ENCODE results near the gene MAP6. TPM values are rescaled to one million over a fixed set of nuclear protein-coding genes. Genes with fewer than 3 reads are reported as not detected.

MAP6 gene
- total and polyA plus RNA-seq, 2 of the 13 experiments (the other 11 are each of a cell fraction or from before 2014, with no cell fraction given) = 0.04 TPM; not detected in 1

DNA sequence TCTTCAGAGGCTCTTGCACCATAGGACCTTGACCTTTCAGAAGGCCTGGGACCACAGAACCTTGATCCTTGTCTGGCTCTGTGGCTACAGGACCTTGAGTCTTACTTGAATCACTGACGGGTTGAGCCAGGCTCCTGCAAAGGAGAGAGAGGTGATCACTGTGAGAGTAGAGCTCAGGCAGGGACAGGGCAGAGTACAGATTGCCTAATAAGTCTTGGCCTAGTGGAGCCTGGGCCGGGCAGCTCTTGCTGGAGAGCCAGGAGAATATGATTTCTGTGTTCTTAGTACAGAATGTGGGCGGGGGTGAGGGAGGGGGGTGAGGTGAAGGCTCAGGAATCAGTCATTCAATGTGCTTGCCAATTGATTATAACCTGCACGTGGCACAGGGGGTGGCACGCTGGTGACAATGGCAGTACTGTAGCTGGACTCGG, 80.8 kb downstream of the MAP6 start (continued):
- TF ChIP-seq NR2C2 (CRISPR knock-in tag; IDR thresholded peaks at IDR 0.05; ENCODE audit: borderline replicate concordance) (peak; percentile 26; the same call in 1 of the 2 replicates), ZNF292 (CRISPR knock-in tag; IDR thresholded peaks at IDR 0.05; ENCODE audit: borderline replicate concordance, low read depth) (peak; percentile 59; the same call in 1 of the 2 replicates), CEBPG (CRISPR knock-in tag; IDR thresholded peaks at IDR 0.05) (peak; percentile 84), PHB2 (IDR thresholded peaks at IDR 0.05; ENCODE audit: partially characterized antibody) (no peak), MIER2 (CRISPR knock-in tag; IDR thresholded peaks at IDR 0.05) (no peak), ZNF674 (CRISPR knock-in tag; IDR thresholded peaks at IDR 0.05; ENCODE audit: low read depth) (no peak), HNF4G (IDR thresholded peaks at IDR 0.05; ENCODE audit: borderline replicate concordance, low read depth, low read length) (peak; percentile 88), HNF4G (CRISPR knock-in tag; IDR thresholded peaks at IDR 0.05; ENCODE audit: borderline replicate concordance, low read depth) (0 out of 2 replicates have a peak, but pooled peaks have one; percentile 39), SALL1 (CRISPR knock-in tag; IDR thresholded peaks at IDR 0.05) (peak; percentile 50), ESRRA (CRISPR knock-in tag; IDR thresholded peaks at IDR 0.05; ENCODE audit: low read depth) (peak; percentile 62; the same call in 1 of the 2 replicates), PHF8 (CRISPR knock-in tag; IDR thresholded peaks at IDR 0.05) (0 out of 2 replicates have a peak, but pooled peaks have one; percentile 22), ZNF724P (CRISPR knock-in tag; IDR thresholded peaks at IDR 0.05; ENCODE audit: borderline replicate concordance) (no peak), ZFY (CRISPR knock-in tag; IDR thresholded peaks at IDR 0.05) (peak; percentile 49; the same call in 1 of the 2 replicates), KDM2A (CRISPR knock-in tag; IDR thresholded peaks at IDR 0.05; ENCODE audit: borderline replicate concordance, low read depth) (0 out of 2 replicates have a peak, but pooled peaks have one; percentile 28), LCORL (IDR thresholded peaks at IDR 0.05) (no peak), LCORL (CRISPR knock-in tag; IDR thresholded peaks at IDR 0.05) (no peak), ZFP90 (CRISPR knock-in tag; IDR thresholded peaks at IDR 0.05; ENCODE audit: borderline replicate concordance) (no peak), GATAD2A (CRISPR knock-in tag; IDR thresholded peaks at IDR 0.05) (peak; percentile 61), CEBPB (IDR thresholded peaks at IDR 0.05; ENCODE audit: borderline replicate concordance, low read depth, low read length) (peak; percentile 92), HNF4A (CRISPR knock-in tag; IDR thresholded peaks at IDR 0.05) (peak; percentile 91), SMAD3 (CRISPR knock-in tag; IDR thresholded peaks at IDR 0.05) (no peak), NCOR1 (IDR thresholded peaks at IDR 0.05; ENCODE audit: borderline replicate concordance, low read length) (peak; percentile 23; the same call in 1 of the 2 replicates)
- TF ChIP-seq, protein P1, sequence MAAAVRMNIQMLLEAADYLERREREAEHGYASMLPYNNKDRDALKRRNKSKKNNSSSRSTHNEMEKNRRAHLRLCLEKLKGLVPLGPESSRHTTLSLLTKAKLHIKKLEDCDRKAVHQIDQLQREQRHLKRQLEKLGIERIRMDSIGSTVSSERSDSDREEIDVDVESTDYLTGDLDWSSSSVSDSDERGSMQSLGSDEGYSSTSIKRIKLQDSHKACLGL (CRISPR knock-in tag; IDR thresholded peaks at IDR 0.05) = no peak
- TF ChIP-seq, protein P2, sequence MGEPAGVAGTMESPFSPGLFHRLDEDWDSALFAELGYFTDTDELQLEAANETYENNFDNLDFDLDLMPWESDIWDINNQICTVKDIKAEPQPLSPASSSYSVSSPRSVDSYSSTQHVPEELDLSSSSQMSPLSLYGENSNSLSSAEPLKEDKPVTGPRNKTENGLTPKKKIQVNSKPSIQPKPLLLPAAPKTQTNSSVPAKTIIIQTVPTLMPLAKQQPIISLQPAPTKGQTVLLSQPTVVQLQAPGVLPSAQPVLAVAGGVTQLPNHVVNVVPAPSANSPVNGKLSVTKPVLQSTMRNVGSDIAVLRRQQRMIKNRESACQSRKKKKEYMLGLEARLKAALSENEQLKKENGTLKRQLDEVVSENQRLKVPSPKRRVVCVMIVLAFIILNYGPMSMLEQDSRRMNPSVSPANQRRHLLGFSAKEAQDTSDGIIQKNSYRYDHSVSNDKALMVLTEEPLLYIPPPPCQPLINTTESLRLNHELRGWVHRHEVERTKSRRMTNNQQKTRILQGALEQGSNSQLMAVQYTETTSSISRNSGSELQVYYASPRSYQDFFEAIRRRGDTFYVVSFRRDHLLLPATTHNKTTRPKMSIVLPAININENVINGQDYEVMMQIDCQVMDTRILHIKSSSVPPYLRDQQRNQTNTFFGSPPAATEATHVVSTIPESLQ (CRISPR knock-in tag; conservative IDR thresholded peaks at IDR 0.05) = no peak
- TF ChIP-seq, protein P3, sequence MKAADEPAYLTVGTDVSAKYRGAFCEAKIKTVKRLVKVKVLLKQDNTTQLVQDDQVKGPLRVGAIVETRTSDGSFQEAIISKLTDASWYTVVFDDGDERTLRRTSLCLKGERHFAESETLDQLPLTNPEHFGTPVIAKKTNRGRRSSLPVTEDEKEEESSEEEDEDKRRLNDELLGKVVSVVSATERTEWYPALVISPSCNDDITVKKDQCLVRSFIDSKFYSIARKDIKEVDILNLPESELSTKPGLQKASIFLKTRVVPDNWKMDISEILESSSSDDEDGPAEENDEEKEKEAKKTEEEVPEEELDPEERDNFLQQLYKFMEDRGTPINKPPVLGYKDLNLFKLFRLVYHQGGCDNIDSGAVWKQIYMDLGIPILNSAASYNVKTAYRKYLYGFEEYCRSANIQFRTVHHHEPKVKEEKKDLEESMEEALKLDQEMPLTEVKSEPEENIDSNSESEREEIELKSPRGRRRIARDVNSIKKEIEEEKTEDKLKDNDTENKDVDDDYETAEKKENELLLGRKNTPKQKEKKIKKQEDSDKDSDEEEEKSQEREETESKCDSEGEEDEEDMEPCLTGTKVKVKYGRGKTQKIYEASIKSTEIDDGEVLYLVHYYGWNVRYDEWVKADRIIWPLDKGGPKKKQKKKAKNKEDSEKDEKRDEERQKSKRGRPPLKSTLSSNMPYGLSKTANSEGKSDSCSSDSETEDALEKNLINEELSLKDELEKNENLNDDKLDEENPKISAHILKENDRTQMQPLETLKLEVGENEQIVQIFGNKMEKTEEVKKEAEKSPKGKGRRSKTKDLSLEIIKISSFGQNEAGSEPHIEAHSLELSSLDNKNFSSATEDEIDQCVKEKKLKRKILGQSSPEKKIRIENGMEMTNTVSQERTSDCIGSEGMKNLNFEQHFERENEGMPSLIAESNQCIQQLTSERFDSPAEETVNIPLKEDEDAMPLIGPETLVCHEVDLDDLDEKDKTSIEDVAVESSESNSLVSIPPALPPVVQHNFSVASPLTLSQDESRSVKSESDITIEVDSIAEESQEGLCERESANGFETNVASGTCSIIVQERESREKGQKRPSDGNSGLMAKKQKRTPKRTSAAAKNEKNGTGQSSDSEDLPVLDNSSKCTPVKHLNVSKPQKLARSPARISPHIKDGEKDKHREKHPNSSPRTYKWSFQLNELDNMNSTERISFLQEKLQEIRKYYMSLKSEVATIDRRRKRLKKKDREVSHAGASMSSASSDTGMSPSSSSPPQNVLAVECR (CRISPR knock-in tag; IDR thresholded peaks at IDR 0.05; ENCODE audit: borderline replicate concordance) = no peak
- TF ChIP-seq, protein P4, sequence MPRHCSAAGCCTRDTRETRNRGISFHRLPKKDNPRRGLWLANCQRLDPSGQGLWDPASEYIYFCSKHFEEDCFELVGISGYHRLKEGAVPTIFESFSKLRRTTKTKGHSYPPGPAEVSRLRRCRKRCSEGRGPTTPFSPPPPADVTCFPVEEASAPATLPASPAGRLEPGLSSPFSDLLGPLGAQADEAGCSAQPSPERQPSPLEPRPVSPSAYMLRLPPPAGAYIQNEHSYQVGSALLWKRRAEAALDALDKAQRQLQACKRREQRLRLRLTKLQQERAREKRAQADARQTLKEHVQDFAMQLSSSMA (CRISPR knock-in tag; IDR thresholded peaks at IDR 0.05) = no peak
